Left lung (tissue), 14 donors: ENCODE measurements around the gene COL10A1. TPM values are rescaled to one million over a fixed set of nuclear protein-coding genes. Genes with fewer than 3 reads are reported as not detected.

Experiments
- ATAC-seq: fragments of 200-7000 bp; cut with Tn5 transposase; one replicate; pipeline ENCODE4 v1.9.1; 2020; ENCODE audit warnings: moderate library complexity
- DNase-seq, 4 donors: peaks; one replicate each; pipeline ENCODE4 v3.0.0-alpha.2; 2013 to 2020
- H3K27ac ChIP-seq, 2 donors: fragments of 200-600 bp; sonication (generic) in 1 of 2; one replicate each; pipeline versions ENCODE4 v1.5.0 to v1.8.0; 2020 to 2021
- H3K27me3 ChIP-seq, 2 donors: fragments of 200-600 bp; sonication (generic) in 1 of 2; one replicate each; pipeline versions ENCODE4 v1.5.0 to v1.8.0; 2020 to 2021
- H3K36me3 ChIP-seq, 2 donors: fragments of 200-600 bp; sonication (generic) in 1 of 2; one replicate each; pipeline versions ENCODE4 v1.5.0 to v1.8.0; 2020 to 2021
- H3K4me1 ChIP-seq, 2 donors: fragments of 200-600 bp; one replicate each; pipeline ENCODE4 v1.8.0; 2021
- H3K4me3 ChIP-seq, 2 donors: fragments of 200-600 bp; sonication (generic) in 1 of 2; one replicate each; pipeline versions ENCODE4 v1.5.0 to v1.8.0; 2020 to 2021; ENCODE audit warnings: mild to moderate bottlenecking in 1 of 2
- H3K9me3 ChIP-seq, 2 donors: fragments of 200-600 bp; sonication (generic) in 1 of 2; one replicate each; pipeline versions ENCODE4 v1.5.0 to v1.8.0; 2020 to 2021
- CTCF ChIP-seq, 2 donors: fragments of 200-600 bp; sonication (generic) in 1 of 2; IDR thresholded peaks; one replicate each; pipeline versions ENCODE4 v1.5.0 to v1.8.0; 2021; ENCODE audit warnings: antibody characterized with exemption in 2 of 2
- intact Hi-C, 2 donors: fragments of 100-400 bp; cut with DNase I; formaldehyde crosslinking; loops; one replicate each; pipeline versions ENCODE4 v1.11.2 to v1.14.2; 2022
- long read RNA-seq, 12 donors: library from polyadenylated mRNA in 2 of 12; unstranded in 2 of 12; transcript quantifications; one replicate each; pipeline ENCODE4 v2.0.0 and lab custom pipeline, GENCODE V29; 2019 to 2026
- polyA plus RNA-seq, 6 donors: library from polyadenylated mRNA; unstranded; fragments of 120-200 nt; gene quantifications; one replicate each; pipeline ENCODE4 v1.2.1, GENCODE V29; 2013; ENCODE audit not compliant: insufficient read length in 6 of 6
- total RNA-seq, 2 donors: library from RNA; stranded (reverse); fragmentation: NEBNext Ultra II Directional; extraction: Animal tissue kit (Norgen Biotek cat#: 25700); gene quantifications; one replicate each; pipeline ENCODE4 v1.2.1, GENCODE V29; 2021
- donor health status: DM: no; HTN: yes; CAD: no.
- donor health status: DM: no; HTN: no; CAD: no.

The COL10A1 gene
- total RNA-seq (10 to 100 TPM in 1 of 2 donors, not detected in 1; 26.6 TPM), polyA plus RNA-seq (under 1 TPM; 0.18 to 0.45 (median 0.31) TPM)
- long read RNA-seq, donor 1 = 0 reads
- long read RNA-seq, donor 2 = 0 reads
- long read RNA-seq, donor 3 = 0 reads
- long read RNA-seq, donor 4, partial matches to known transcripts = 0 of 10 reads
- long read RNA-seq, donor 4, other reads (novel, unspliced or antisense) = 10 of 10 reads
- long read RNA-seq, donor 5 = 0 reads
- long read RNA-seq, donor 6 = 0 reads
- long read RNA-seq, donor 7 = 0 reads
- long read RNA-seq, donor 8 = 0 reads
- long read RNA-seq, donor 9 = 0 reads
- long read RNA-seq, donor 10 = 0 reads
- long read RNA-seq, donor 11 = 0 reads
- long read RNA-seq, donor 12 = 0 reads

DNA sequence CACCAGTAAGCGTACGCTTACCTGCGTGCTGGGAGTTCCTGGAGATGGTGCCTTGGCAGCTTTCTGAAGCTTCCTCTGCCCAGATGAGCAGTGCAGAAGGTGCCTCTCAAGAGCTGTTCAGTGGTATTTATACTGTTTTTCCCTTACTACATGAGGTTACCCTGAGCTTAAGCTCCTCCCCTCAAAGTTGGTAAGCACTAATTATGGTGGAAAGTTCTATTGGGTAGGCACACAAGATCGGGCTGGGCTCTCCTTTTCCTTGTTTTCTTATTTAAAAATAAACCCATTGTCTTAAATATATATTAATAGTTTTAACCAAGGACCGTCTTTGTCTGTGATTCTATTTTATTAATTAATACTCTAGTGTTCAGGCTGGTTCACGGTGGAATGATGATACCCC, at the start of gene COL10A1:
Gene COL10A1 (minus strand): TSS at position 101 of the 400 bp plus-strand sequence. CDS start 640 bp downstream, outside the sequence.
- no peak for ATAC-seq
- TF ChIP-seq CTCF (IDR thresholded peaks at IDR 0.05) = no peak
- intact Hi-C loops = no loop called here
- H3K27ac ChIP-seq = no peak within 1 kb of the TSS
- peaks cover 0 to under 1% of the 10 kb centered on the region in 2 donors for H3K36me3 ChIP-seq
- no peak within 1 kb of the TSS for H3K4me3 ChIP-seq
- no peaks in the 10 kb centered on the region for H3K27me3 ChIP-seq
- H3K4me1 ChIP-seq = no peaks in the 10 kb centered on the region
- H3K9me3 ChIP-seq = no peaks in the 10 kb centered on the region
- DNase-seq = no peak

DNA sequence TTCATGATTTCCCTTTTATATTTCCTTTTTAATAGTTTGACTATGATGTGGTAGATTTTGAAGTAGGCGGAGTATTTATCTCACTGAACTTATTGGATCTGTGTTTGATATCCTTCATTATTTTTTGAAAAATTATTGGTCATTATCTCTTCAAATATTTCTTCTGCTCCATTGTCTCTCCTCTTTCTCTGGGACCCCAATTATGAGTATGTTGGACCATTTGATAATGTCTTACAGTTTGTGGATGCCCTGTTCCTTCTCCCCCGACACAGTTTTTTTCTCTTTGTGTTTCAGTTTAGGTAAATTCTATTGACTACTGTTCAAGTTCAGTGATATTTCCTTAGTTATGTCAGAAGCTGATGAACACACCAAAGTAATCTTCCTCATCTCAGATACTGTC, 49.4 kb upstream of the COL10A1 start:
- intact Hi-C loops = no loop called here
- Histone ChIP-seq H3K27ac (no peak overlapping the region), H3K4me1 (no peaks in the 10 kb centered on the region), H3K4me3 (no peak overlapping the region), H3K36me3 (peaks cover 0 to 9% of the 10 kb centered on the region in 2 donors), H3K9me3 (peaks cover 0 to 25% of the 10 kb centered on the region in 2 donors), H3K27me3 (no peaks in the 10 kb centered on the region)
- ATAC-seq = no peak
- TF ChIP-seq CTCF (IDR thresholded peaks at IDR 0.05) = no peak
- no peak for DNase-seq

DNA sequence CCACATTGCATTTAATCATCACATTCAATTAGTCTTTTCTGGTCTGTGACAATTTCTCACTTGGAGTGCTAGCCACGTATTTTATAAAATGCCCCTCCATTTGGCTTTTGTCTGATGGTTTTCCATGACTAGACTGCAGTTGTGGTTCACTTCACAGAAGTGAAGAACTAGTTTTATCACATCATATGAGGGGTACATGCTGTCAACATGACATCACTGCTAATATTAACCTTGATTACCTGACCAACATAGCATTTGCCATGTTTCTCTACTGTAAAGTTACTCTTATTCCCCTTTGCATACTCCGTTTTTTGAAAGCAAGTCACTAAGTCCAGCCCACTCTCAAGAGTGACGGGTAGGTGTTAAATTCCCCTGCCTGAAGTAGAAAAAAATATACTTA, 48.0 kb upstream of the COL10A1 start:
- Histone ChIP-seq H3K9me3 (peaks cover 0 to 25% of the 10 kb centered on the region in 2 donors), H3K4me3 (no peak overlapping the region), H3K4me1 (no peaks in the 10 kb centered on the region), H3K36me3 (peaks cover 0 to 9% of the 10 kb centered on the region in 2 donors), H3K27ac (no peak overlapping the region), H3K27me3 (no peaks in the 10 kb centered on the region)
- no peak for ATAC-seq
- TF ChIP-seq CTCF (IDR thresholded peaks at IDR 0.05) = no peak
- DNase-seq = no peak
- intact Hi-C loops = no loop called here

- intact Hi-C loops = no loop called here
- peaks cover 0 to 28% of the 10 kb centered on the region in 2 donors for H3K9me3 ChIP-seq
- ATAC-seq (no peak), DNase-seq (no peak)
- H3K27ac ChIP-seq = no peak overlapping the region
- H3K4me1 ChIP-seq = no peaks in the 10 kb centered on the region
- peaks cover 0 to 9% of the 10 kb centered on the region in 2 donors for H3K36me3 ChIP-seq
- no peak overlapping the region for H3K4me3 ChIP-seq
- no peak for TF ChIP-seq CTCF (IDR thresholded peaks at IDR 0.05)
- no peaks in the 10 kb centered on the region for H3K27me3 ChIP-seq
Observed at GRCh38 chr6:116170358-116171057, 44.6 kb upstream of the COL10A1 start.

GRCh38 chr6:116169880-116170279, 43.9 kb upstream of the COL10A1 start:
- no peak for TF ChIP-seq CTCF (IDR thresholded peaks at IDR 0.05)
- no peak overlapping the region for H3K27ac ChIP-seq
- H3K9me3 ChIP-seq = peaks cover 0 to 22% of the 10 kb centered on the region in 2 donors
- no peaks in the 10 kb centered on the region for H3K27me3 ChIP-seq
- H3K36me3 ChIP-seq = peaks cover 0 to 7% of the 10 kb centered on the region in 2 donors
- no peak for ATAC-seq
- no peak for DNase-seq
- H3K4me3 ChIP-seq = no peak overlapping the region
- no peaks in the 10 kb centered on the region for H3K4me1 ChIP-seq
- intact Hi-C loops = no loop called here
